Activated T-helper 1 cell treated with anti-CD3 and anti-CD28 coated beads, Interleukin-2, amount 50 U/mL, for 16 hours (primary cell): Measurements from ENCODE around the gene ANKRD28.

Experiments
- DNase-seq, 2 donors: peaks; one replicate each; pipeline ENCODE4 v3.0.0-alpha.2; 2020; ENCODE audit warnings: low read depth in 1 of 2, low spot score in 1 of 2

The ANKRD28 gene

GRCh38 chr3:15803921-15804320 lies 6.1 kb upstream of the ANKRD28 start:
- no peak for DNase-seq

GRCh38 chr3:15801298-15801697 lies 3.5 kb upstream of the ANKRD28 start:
- DNase-seq = no peak

- DNase-seq = no peak
Observed at GRCh38 chr3:15800780-15801179, 3.0 kb upstream of the ANKRD28 start.

GRCh38 chr3:15800327-15800726 lies 2.5 kb upstream of the ANKRD28 start:
- DNase-seq = no peak

- DNase-seq = no peak
Observed at GRCh38 chr3:15798533-15799245, 910 bp upstream of the ANKRD28 start.

GRCh38 chr3:15796771-15797641 lies 773 bp downstream of the ANKRD28 start:
- no peak for DNase-seq

GRCh38 chr3:15796331-15796730 lies 1.4 kb downstream of the ANKRD28 start:
- no peak for DNase-seq

GRCh38 chr3:15795651-15796308 lies 2.0 kb downstream of the ANKRD28 start:
- DNase-seq = no peak

- no peak for DNase-seq
Observed at GRCh38 chr3:15794842-15795650, 2.7 kb downstream of the ANKRD28 start.

- no peak for DNase-seq
Observed at GRCh38 chr3:15794303-15794771, 3.4 kb downstream of the ANKRD28 start.

GRCh38 chr3:15791525-15791924 lies 6.3 kb downstream of the ANKRD28 start:
- no peak for DNase-seq

GRCh38 chr3:15787941-15788340 lies 9.8 kb downstream of the ANKRD28 start:
- DNase-seq = no peak

- DNase-seq = no peak
Observed at GRCh38 chr3:15787526-15787925, 10.3 kb downstream of the ANKRD28 start.

- DNase-seq = no peak
Observed at GRCh38 chr3:15783361-15783969, 14.3 kb downstream of the ANKRD28 start.

GRCh38 chr3:15782429-15782828 lies 15.3 kb downstream of the ANKRD28 start:
- DNase-seq = no peak

GRCh38 chr3:15781637-15782402 lies 16.0 kb downstream of the ANKRD28 start:
- no peak for DNase-seq

GRCh38 chr3:15781131-15781530 lies 16.6 kb downstream of the ANKRD28 start:
- DNase-seq = no peak

GRCh38 chr3:15779111-15779510 lies 18.7 kb downstream of the ANKRD28 start:
- DNase-seq = no peak

GRCh38 chr3:15778332-15778858 lies 19.4 kb downstream of the ANKRD28 start:
- no peak for DNase-seq
